ENCODE data around the gene BLMH.

Gene BLMH

GRCh38 chr17:30229012-30229411 is 62.7 kb downstream of the BLMH start:
- H4K20me1 ChIP-seq (ENCODE audit: insufficient read depth, low read length): no peaks in the 10 kb centered on the region
- TF ChIP-seq EZH2 (optimal IDR thresholded peaks at IDR 0.05; ENCODE audit: low read depth, low read length) (no peak), EZH2phosphoT487 (IDR thresholded peaks at IDR 0.05; ENCODE audit: low read length) (no peak), CTCF (IDR thresholded peaks at IDR 0.05; ENCODE audit: low read length) (no peak)
- no peak overlapping the region for H3K27ac ChIP-seq (ENCODE audit: low read length)
- no peak overlapping the region for H3K9ac ChIP-seq (ENCODE audit: low read length)
- H2AFZ ChIP-seq (ENCODE audit: low read length): no peak overlapping the region
- H3K4me2 ChIP-seq (ENCODE audit: low read depth, low read length): no peak overlapping the region
- H3K4me1 ChIP-seq (ENCODE audit: low read length): no peaks in the 10 kb centered on the region
- H3F3A ChIP-seq (ENCODE audit: insufficient read depth, low read length): no peaks in the 10 kb centered on the region
- no peaks in the 10 kb centered on the region for H3K9me2 ChIP-seq (replicated peaks; ENCODE audit: insufficient read depth, low read length)
- H3K4me3 ChIP-seq (ENCODE audit: low read length): no peak overlapping the region
- H3K27me3 ChIP-seq (replicated peaks; ENCODE audit: insufficient read depth, low read length): peaks cover 4% of the 10 kb centered on the region
- no peak for DNase-seq
- H3K36me3 ChIP-seq (replicated peaks; ENCODE audit: insufficient read depth, low read length): no peaks in the 10 kb centered on the region
- no peaks in the 10 kb centered on the region for H3K9me3 ChIP-seq (replicated peaks; ENCODE audit: insufficient read depth, low read length)
- H3K79me2 ChIP-seq (ENCODE audit: low read length): no peaks in the 10 kb centered on the region

- no peaks in the 10 kb centered on the region for H3F3A ChIP-seq (ENCODE audit: insufficient read depth, low read length)
- no peak overlapping the region for H3K4me3 ChIP-seq (ENCODE audit: low read length)
- H3K9me3 ChIP-seq (replicated peaks; ENCODE audit: insufficient read depth, low read length): no peaks in the 10 kb centered on the region
- no peaks in the 10 kb centered on the region for H3K36me3 ChIP-seq (replicated peaks; ENCODE audit: insufficient read depth, low read length)
- H4K20me1 ChIP-seq (ENCODE audit: insufficient read depth, low read length): no peaks in the 10 kb centered on the region
- no peaks in the 10 kb centered on the region for H3K4me1 ChIP-seq (ENCODE audit: low read length)
- H3K27ac ChIP-seq (ENCODE audit: low read length): no peak overlapping the region
- H3K4me2 ChIP-seq (ENCODE audit: low read depth, low read length): no peak overlapping the region
- H3K9ac ChIP-seq (ENCODE audit: low read length): no peak overlapping the region
- H3K9me2 ChIP-seq (replicated peaks; ENCODE audit: insufficient read depth, low read length): no peaks in the 10 kb centered on the region
- no peak overlapping the region for H2AFZ ChIP-seq (ENCODE audit: low read length)
- TF ChIP-seq EZH2 (optimal IDR thresholded peaks at IDR 0.05; ENCODE audit: low read depth, low read length) (no peak), EZH2phosphoT487 (IDR thresholded peaks at IDR 0.05; ENCODE audit: low read length) (no peak), CTCF (IDR thresholded peaks at IDR 0.05; ENCODE audit: low read length) (no peak)
- no peaks in the 10 kb centered on the region; the same call in 1 of the 2 replicates for H3K27me3 ChIP-seq (replicated peaks; ENCODE audit: insufficient read depth, low read length)
- no peak for DNase-seq
- H3K79me2 ChIP-seq (ENCODE audit: low read length): no peaks in the 10 kb centered on the region
Observed at GRCh38 chr17:30228011-30228410, 63.7 kb downstream of the BLMH start.

GRCh38 chr17:30226878-30227277 is 64.9 kb downstream of the BLMH start:
- H3K4me3 ChIP-seq (ENCODE audit: low read length): no peak overlapping the region
- H3K4me2 ChIP-seq (ENCODE audit: low read depth, low read length): no peak overlapping the region
- H4K20me1 ChIP-seq (ENCODE audit: insufficient read depth, low read length): no peaks in the 10 kb centered on the region
- no peaks in the 10 kb centered on the region for H3K27me3 ChIP-seq (replicated peaks; ENCODE audit: insufficient read depth, low read length)
- no peak for DNase-seq
- H3K9me3 ChIP-seq (replicated peaks; ENCODE audit: insufficient read depth, low read length): no peaks in the 10 kb centered on the region
- H3K27ac ChIP-seq (ENCODE audit: low read length): no peak overlapping the region
- TF ChIP-seq EZH2 (optimal IDR thresholded peaks at IDR 0.05; ENCODE audit: low read depth, low read length) (no peak), CTCF (IDR thresholded peaks at IDR 0.05; ENCODE audit: low read length) (no peak), EZH2phosphoT487 (IDR thresholded peaks at IDR 0.05; ENCODE audit: low read length) (no peak)
- no peaks in the 10 kb centered on the region for H3K9me2 ChIP-seq (replicated peaks; ENCODE audit: insufficient read depth, low read length)
- no peak overlapping the region for H3K9ac ChIP-seq (ENCODE audit: low read length)
- H3F3A ChIP-seq (ENCODE audit: insufficient read depth, low read length): no peaks in the 10 kb centered on the region
- H3K79me2 ChIP-seq (ENCODE audit: low read length): no peaks in the 10 kb centered on the region
- H3K4me1 ChIP-seq (ENCODE audit: low read length): no peaks in the 10 kb centered on the region
- no peak overlapping the region for H2AFZ ChIP-seq (ENCODE audit: low read length)
- H3K36me3 ChIP-seq (replicated peaks; ENCODE audit: insufficient read depth, low read length): no peaks in the 10 kb centered on the region
